H1 (cell line): Measurements from ENCODE around the gene CFAP221. TPM values are rescaled to one million over a fixed set of nuclear protein-coding genes. Genes with fewer than 3 reads are reported as not detected.

ENCODE experiments used
- BACH1 ChIP-seq: IDR thresholded peaks from 2 replicates; pipeline ENCODE4 v1.6.1; 2012; ENCODE audit warnings: low read length, improper control_type of control experiment
- BRCA1 ChIP-seq: IDR thresholded peaks from 2 replicates; pipeline ENCODE4 v1.6.1; 2012; ENCODE audit warnings: low read depth, low read length, improper control_type of control experiment
- TBP ChIP-seq: IDR thresholded peaks from 2 replicates; pipeline ENCODE4 v1.6.1; 2011; ENCODE audit warnings: low read depth, low read length, improper control_type of control experiment
- polyA plus RNA-seq, 7 experiments: library from polyadenylated mRNA; depleted of rRNA in 3 of 7; stranded (reverse) in 5 of 7; unstranded in 2 of 7; fragments of >200 nt in 5 of 7; fragments of 200-250 nt in 2 of 7; gene quantifications; 1 replicate in 5 of 7; 2 replicates in 1 of 7; 4 replicates in 1 of 7; pipeline versions ENCODE4 v1.2.1 to v1.2.3, GENCODE V29; 2011 to 2013; ENCODE audit warnings: missing spikeins in 2 of 7, mixed read lengths in 2 of 7
- total RNA-seq: library from RNA; stranded (reverse); fragmentation: NEBNext Ultra II Directional; extraction: Animal tissue kit (Norgen Biotek cat#: 25700); gene quantifications from 2 replicates; pipeline ENCODE4 v1.2.1, GENCODE V29; 2021

Gene CFAP221
- total and polyA plus RNA-seq, 2 of the 8 experiments (the other 6 are each of a cell fraction or from before 2014, with no cell fraction given) = 0.14 to 0.71 TPM

GRCh38 chr2:119630121-119630520 is 85.9 kb downstream of the CFAP221 start (continued):
- TF ChIP-seq BRCA1 (no peak), BACH1 (no peak), TBP (no peak)
